HepG2 (cell line): Measurements from ENCODE around the gene NT5M. TPM values are rescaled to one million over a fixed set of nuclear protein-coding genes. Genes with fewer than 3 reads are reported as not detected.

ENCODE experiments used
- ATAC-seq: fragments of 200-7000 bp; cut with Tn5 transposase; 3 replicates; pipeline ENCODE4 v1.9.1; 2020; ENCODE audit warnings: mild to moderate bottlenecking, moderate library complexity
- BruUV-seq: library from RNA; stranded (reverse); fragments of 400-500 nt; replicated peaks from 2 replicates; lab custom pipeline; 2021; lab: Mats Ljungman, UMichigan
- CTCF ChIA-PET: fragments of 300-600 bp; formaldehyde crosslinking; extraction: SDS; loops from one replicate; lab custom pipeline; 2021; ENCODE audit warnings: low total read pairs, inconsistent platforms, low intra/inter-chr PET ratio; lab: Yijun Ruan, JAX
- POLR2A ChIA-PET: fragments of 350-600 bp; sonication (Branson Sonifier 250); formaldehyde crosslinking; loops from one replicate; lab custom pipeline; 2020; ENCODE audit warnings: antibody characterized with exemption, inconsistent platforms; lab: Yijun Ruan, JAX
- DNase-seq: peaks from one replicate; pipeline ENCODE4 v3.0.0-alpha.2; 2015; ENCODE audit warnings: low spot score
- FAIRE-seq: peaks from 3 replicates; lab custom pipeline; 2011; peaks lifted over from hg19 to GRCh38; lab: Jason Lieb, UNC
- H2AFZ ChIP-seq: one replicate; pipeline ENCODE4 v1.6.1; 2011; ENCODE audit warnings: low read length, inconsistent platforms
- H3K27ac ChIP-seq: fragments of 300-600 bp; 3 replicates; pipeline ENCODE4 v1.8.0; 2011; ENCODE audit warnings: mixed run types, mild to moderate bottlenecking, mixed read lengths, low read length, inconsistent platforms; ENCODE audit not compliant: insufficient read depth; ENCODE audit errors: extremely low read length
- H3K27me3 ChIP-seq, 2 experiments: fragments of 200-600 bp in 1 of 2; 2 replicates in 1 of 2; 3 replicates in 1 of 2; pipeline versions ENCODE4 v1.6.0 to v1.8.0; 2011; ENCODE audit warnings: low read length in 2 of 2, mild to moderate bottlenecking in 2 of 2, moderate library complexity in 2 of 2, inconsistent platforms in 1 of 2; ENCODE audit not compliant: insufficient read depth in 2 of 2, control insufficient read depth in 1 of 2
- H3K36me3 ChIP-seq, 2 experiments: fragments of 200-600 bp in 1 of 2; replicated peaks in 1 of 2; 2 replicates in 1 of 2; 3 replicates in 1 of 2; pipeline versions ENCODE4 v1.5.1 to v1.8.0; 2011; ENCODE audit warnings: low read length in 2 of 2, inconsistent platforms in 1 of 2; ENCODE audit not compliant: insufficient read depth in 2 of 2, control insufficient read depth in 1 of 2
- H3K4me1 ChIP-seq: 2 replicates; pipeline ENCODE4 v1.5.1; 2012; ENCODE audit warnings: low read length, inconsistent platforms; ENCODE audit not compliant: insufficient read depth
- H3K4me2 ChIP-seq: 2 replicates; pipeline ENCODE4 v1.6.0; 2011; ENCODE audit warnings: low read depth, low read length, inconsistent platforms
- H3K4me3 ChIP-seq, 3 experiments: fragments of 200-600 bp in 1 of 3; sonication (generic), shearing (Covaris generic) in 1 of 3; replicated peaks in 1 of 3; 2 replicates each; pipeline ENCODE4 v1.5.1; 2011 to 2016; ENCODE audit warnings: low read length in 3 of 3, inconsistent platforms in 2 of 3, low read depth in 2 of 3, mild to moderate bottlenecking in 2 of 3, control low read depth in 1 of 3, mixed read lengths in 1 of 3; ENCODE audit not compliant: insufficient read depth in 1 of 3
- H3K79me2 ChIP-seq: one replicate; pipeline ENCODE4 v1.6.1; 2011; ENCODE audit warnings: low read length, inconsistent platforms; ENCODE audit not compliant: insufficient read depth
- H3K9ac ChIP-seq: 2 replicates; pipeline ENCODE4 v1.6.0; 2011; ENCODE audit warnings: mild to moderate bottlenecking, low read depth, low read length, inconsistent platforms; ENCODE audit not compliant: insufficient read depth
- H3K9me3 ChIP-seq: 2 replicates; pipeline ENCODE4 v1.5.1; 2012; ENCODE audit warnings: mild to moderate bottlenecking, low read length
- H4K20me1 ChIP-seq: 2 replicates; pipeline ENCODE4 v1.6.0; 2011; ENCODE audit warnings: inconsistent platforms, mild to moderate bottlenecking, low read length, moderate library complexity; ENCODE audit not compliant: insufficient read depth
- CENPT ChIP-seq: sonication (generic); formaldehyde crosslinking; IDR thresholded peaks from 2 replicates; pipeline ENCODE4 v1.8.0; 2022; ENCODE audit warnings: low read depth, mild to moderate bottlenecking, moderate library complexity, missing genetic modification reagents
- SRSF9 ChIP-seq: fragments of 200-400 bp; formaldehyde crosslinking; IDR thresholded peaks from 2 replicates; pipeline ENCODE4 v1.6.1; 2018; ENCODE audit warnings: borderline replicate concordance, mild to moderate bottlenecking, low read depth, low read length; ENCODE audit not compliant: insufficient read depth, poor library complexity, severe bottlenecking
- WGBS: methylation state at CpG from one replicate; pipeline ENCODE4 v1.1.6; 2017; ENCODE audit warnings: low lambda C conversion rate; 5-methylcytosine and 5-hydroxymethylcytosine counted together
- in situ Hi-C: cut with HindIII; loops from 2 replicates; pipeline ENCODE4 v1.10.0; 2017; ENCODE audit warnings: low pct_unique_long_range_greater_than_20kb; ENCODE audit not compliant: extremely low pct_ligation_motif_present
- intact Hi-C: fragments of 100-400 bp; cut with micrococcal nuclease; formaldehyde crosslinking; loops from one replicate; pipeline ENCODE4 v1.10.0; 2022; ENCODE audit not compliant: unreplicated experiment
- polyA plus RNA-seq, 8 experiments: library from polyadenylated mRNA; depleted of rRNA in 3 of 8; stranded (reverse) in 7 of 8; unstranded in 1 of 8; fragments of >200 nt; fragmentation: Illumina TruSeq in 4 of 8; extraction: Trizol in 4 of 8; gene quantifications; 2 replicates each; pipeline versions ENCODE4 v1.2.1 to v1.2.3, GENCODE V29; 2011 to 2016; ENCODE audit warnings: low read depth in 4 of 8, missing spikeins in 1 of 8, mixed read lengths in 1 of 8; ENCODE audit not compliant: insufficient read depth in 1 of 8
- total RNA-seq, 5 experiments: library from RNA; depleted of rRNA; stranded (reverse); fragments of >200 nt; fragmentation: Illumina TruSeq; extraction: Trizol; gene quantifications; 2 replicates each; pipeline ENCODE4 v1.2.3, GENCODE V29; 2016; ENCODE audit warnings: low read depth in 1 of 5
- TF ChIP-seq, protein P1 (sequence below): sonication (generic); formaldehyde crosslinking; IDR thresholded peaks from 2 replicates; pipeline ENCODE4 v1.4.0; 2020; ENCODE audit warnings: mild to moderate bottlenecking, missing genetic modification reagents

Gene NT5M
- total and polyA plus RNA-seq, 2 of the 13 experiments (the other 11 are each of a cell fraction or from before 2014, with no cell fraction given): 0.55 to 0.78 TPM

DNA sequence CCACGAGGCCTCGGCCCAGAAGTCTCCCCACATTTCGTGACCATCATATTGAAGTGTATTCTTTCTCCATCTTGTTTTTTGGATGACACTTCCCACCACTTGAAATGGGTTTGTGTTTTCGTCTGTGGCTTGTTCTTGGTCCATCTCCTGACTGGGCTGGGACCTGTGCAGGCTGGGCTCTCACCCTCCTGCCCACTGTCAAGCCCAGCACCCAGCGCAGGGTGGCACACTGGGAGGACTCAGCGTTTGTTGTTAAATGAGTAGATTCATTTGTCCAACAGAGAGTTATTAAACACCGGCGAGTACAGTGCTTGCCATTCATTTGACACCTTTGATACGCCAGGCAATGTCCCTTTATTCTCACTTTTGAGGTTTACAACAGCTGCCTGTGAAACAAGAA lies 22.6 kb downstream of the NT5M start:
- in situ Hi-C loops (no loop called here), intact Hi-C loops (no loop called here)
- Histone ChIP-seq H3K4me1 (no peaks in the 10 kb centered on the region), H3K27me3 (peaks cover 2 to 8% of the 10 kb centered on the region in 2 experiments; a peak in 3 of 5 replicates), H3K4me2 (no peak overlapping the region), H3K36me3 (no peaks in the 10 kb centered on the region), H4K20me1 (no peaks in the 10 kb centered on the region), H2AFZ (no peak overlapping the region), H3K79me2 (no peaks in the 10 kb centered on the region), H3K27ac (no peak overlapping the region), H3K9me3 (no peaks in the 10 kb centered on the region), H3K4me3 (no peak overlapping the region), H3K9ac (no peak overlapping the region)
- DNase-seq (no peak), ATAC-seq (no peak), FAIRE-seq (no peak)
- BruUV-seq: no TSS peak
- WGBS: 51% methylated on average over 9 of the region's 9 CpGs
- ChIA-PET POLR2A (no interaction called here), CTCF (no interaction called here)
- TF ChIP-seq SRSF9 (no peak), CENPT (CRISPR knock-in tag) (no peak)

DNA sequence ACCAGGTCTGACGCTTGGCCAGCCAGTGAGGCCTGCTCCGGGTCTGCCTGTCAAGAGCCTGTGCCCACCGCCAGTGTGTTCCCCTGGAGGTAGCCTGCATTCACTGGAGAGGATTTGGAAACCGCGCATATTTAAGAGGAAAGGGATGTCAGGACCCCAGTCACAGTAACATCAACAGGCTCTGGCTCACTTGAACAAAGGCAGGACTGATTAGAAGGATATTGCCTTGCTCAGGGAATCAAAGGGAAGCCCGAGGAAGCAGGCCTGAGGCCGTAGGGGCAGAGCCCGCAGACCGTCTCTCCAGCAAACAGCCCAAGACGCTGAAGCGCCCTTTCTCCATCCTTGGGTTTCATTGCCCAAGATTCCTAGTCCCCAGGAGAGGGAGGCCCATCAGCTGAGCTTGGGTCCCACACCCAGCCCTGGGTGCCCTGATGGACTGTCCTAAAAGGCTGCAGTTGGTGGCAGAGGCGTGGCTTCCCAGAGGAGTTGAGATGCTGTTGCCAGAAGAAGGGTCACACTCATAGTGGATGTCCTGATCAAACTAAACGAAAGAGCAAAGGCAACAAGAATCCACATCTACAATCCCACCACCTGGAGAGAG lies 23.2 kb downstream of the NT5M start:
- TF ChIP-seq, protein P1, sequence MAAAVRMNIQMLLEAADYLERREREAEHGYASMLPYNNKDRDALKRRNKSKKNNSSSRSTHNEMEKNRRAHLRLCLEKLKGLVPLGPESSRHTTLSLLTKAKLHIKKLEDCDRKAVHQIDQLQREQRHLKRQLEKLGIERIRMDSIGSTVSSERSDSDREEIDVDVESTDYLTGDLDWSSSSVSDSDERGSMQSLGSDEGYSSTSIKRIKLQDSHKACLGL (CRISPR knock-in tag): no peak
- in situ Hi-C loops: no loop called here
- peaks cover 2 to 8% of the 10 kb centered on the region in 2 experiments; a peak in 3 of 5 replicates for H3K27me3 ChIP-seq
- no peaks in the 10 kb centered on the region for H3K4me1 ChIP-seq
- no peaks in the 10 kb centered on the region for H3K79me2 ChIP-seq
- H3K4me3 ChIP-seq: no peak overlapping the region
- no TSS peak for BruUV-seq
- DNase-seq (no peak), FAIRE-seq (no peak), ATAC-seq (no peak)
- WGBS: 73% methylated on average over 12 of the region's 13 CpGs
- no peak overlapping the region for H3K9ac ChIP-seq
- H3K36me3 ChIP-seq: no peaks in the 10 kb centered on the region
- intact Hi-C loops: no loop called here
- H3K27ac ChIP-seq: no peak overlapping the region
- ChIA-PET POLR2A (no interaction called here), CTCF (no interaction called here)
- no peak overlapping the region for H3K4me2 ChIP-seq
- H2AFZ ChIP-seq: no peak overlapping the region
- H3K9me3 ChIP-seq: no peaks in the 10 kb centered on the region
- no peaks in the 10 kb centered on the region for H4K20me1 ChIP-seq
